Thymus (tissue), 14 donors: ENCODE data around the gene RAP1B. TPM values are rescaled to one million over a fixed set of nuclear protein-coding genes. Genes with fewer than 3 reads are reported as not detected.
A peak's percentile ranks its signal among the peaks of the same experiment; 100 is the strongest.

Source experiments
- DNase-seq, 9 donors: peaks; one replicate each; pipeline ENCODE4 v3.0.0-alpha.2; 2013; ENCODE audit warnings: low spot score in 9 of 9, low read depth in 6 of 9, missing footprints in 1 of 9
- H3K27ac ChIP-seq, 2 donors: one replicate each; pipeline ENCODE4 v1.5.1; 2013; ENCODE audit warnings: control low read depth in 1 of 2, low read depth in 1 of 2, low read length in 1 of 2, mild to moderate bottlenecking in 1 of 2, moderate library complexity in 1 of 2
- H3K27me3 ChIP-seq, 2 donors: one replicate each; pipeline ENCODE4 v1.5.1; 2013; ENCODE audit warnings: low read length in 1 of 2; ENCODE audit not compliant: control insufficient read depth in 2 of 2, insufficient read depth in 1 of 2
- H3K36me3 ChIP-seq, 2 donors: one replicate each; pipeline ENCODE4 v1.5.1; 2013; ENCODE audit warnings: low read length in 1 of 2, mild to moderate bottlenecking in 1 of 2, moderate library complexity in 1 of 2; ENCODE audit not compliant: control insufficient read depth in 2 of 2, insufficient read depth in 2 of 2
- H3K4me1 ChIP-seq, 2 donors: one replicate each; pipeline ENCODE4 v1.5.1; 2013; ENCODE audit warnings: low read length in 2 of 2; ENCODE audit not compliant: control insufficient read depth in 2 of 2, insufficient read depth in 2 of 2
- H3K4me3 ChIP-seq, 2 donors: one replicate each; pipeline ENCODE4 v1.5.1; 2013; ENCODE audit warnings: low read length in 2 of 2, control low read depth in 1 of 2, mild to moderate bottlenecking in 1 of 2
- H3K9me3 ChIP-seq, 2 donors: one replicate each; pipeline ENCODE4 v1.5.1; 2013; ENCODE audit warnings: low read length in 1 of 2, mild to moderate bottlenecking in 1 of 2; ENCODE audit not compliant: control insufficient read depth in 2 of 2, insufficient read depth in 1 of 2
- WGBS: extraction: QIAGEN DNeasy Blood & Tissue Kit; methylation state at CpG from one replicate; pipeline ENCODE4 v1.1.7; 2013; 5-methylcytosine and 5-hydroxymethylcytosine counted together
- long read RNA-seq, 10 donors: transcript quantifications; one replicate each; lab custom pipeline, GENCODE V29; 2026
- polyA plus RNA-seq: library from polyadenylated mRNA; stranded (reverse); fragments of 200-250 nt; gene quantifications from one replicate; pipeline ENCODE4 v1.2.3, GENCODE V29; 2013
- total RNA-seq: library from RNA; stranded (reverse); fragments of 120-200 nt; gene quantifications from one replicate; pipeline ENCODE4 v1.2.4, GENCODE V29; 2013
- donor health status: healthy.

The RAP1B gene
- 172 TPM for total RNA-seq
- 230 TPM for polyA plus RNA-seq
- long read RNA-seq, donor 1, full-length matches to known transcripts: 7 of 7 reads
- long read RNA-seq, donor 1, partial matches to known transcripts: 0 of 7 reads
- long read RNA-seq, donor 1, other reads (novel, unspliced or antisense): 0 of 7 reads
- long read RNA-seq, donor 2: 0 reads
- long read RNA-seq, donor 3, full-length matches to known transcripts: 46 of 53 reads
- long read RNA-seq, donor 3, partial matches to known transcripts: 7 of 53 reads
- long read RNA-seq, donor 3, other reads (novel, unspliced or antisense): 0 of 53 reads
- long read RNA-seq, donor 4, full-length matches to known transcripts: 15 of 37 reads
- long read RNA-seq, donor 4, partial matches to known transcripts: 22 of 37 reads
- long read RNA-seq, donor 4, other reads (novel, unspliced or antisense): 0 of 37 reads
- long read RNA-seq, donor 5, full-length matches to known transcripts: 59 of 72 reads
- long read RNA-seq, donor 5, partial matches to known transcripts: 13 of 72 reads
- long read RNA-seq, donor 5, other reads (novel, unspliced or antisense): 0 of 72 reads
- long read RNA-seq, donor 6, full-length matches to known transcripts: 48 of 48 reads
- long read RNA-seq, donor 6, partial matches to known transcripts: 0 of 48 reads
- long read RNA-seq, donor 6, other reads (novel, unspliced or antisense): 0 of 48 reads
- long read RNA-seq, donor 7, full-length matches to known transcripts: 43 of 82 reads
- long read RNA-seq, donor 7, partial matches to known transcripts: 39 of 82 reads
- long read RNA-seq, donor 7, other reads (novel, unspliced or antisense): 0 of 82 reads
- long read RNA-seq, donor 8, full-length matches to known transcripts: 27 of 27 reads
- long read RNA-seq, donor 8, partial matches to known transcripts: 0 of 27 reads
- long read RNA-seq, donor 8, other reads (novel, unspliced or antisense): 0 of 27 reads
- long read RNA-seq, donor 9, full-length matches to known transcripts: 32 of 32 reads
- long read RNA-seq, donor 9, partial matches to known transcripts: 0 of 32 reads
- long read RNA-seq, donor 9, other reads (novel, unspliced or antisense): 0 of 32 reads
- long read RNA-seq, donor 10, full-length matches to known transcripts: 43 of 65 reads
- long read RNA-seq, donor 10, partial matches to known transcripts: 22 of 65 reads
- long read RNA-seq, donor 10, other reads (novel, unspliced or antisense): 0 of 65 reads

DNA sequence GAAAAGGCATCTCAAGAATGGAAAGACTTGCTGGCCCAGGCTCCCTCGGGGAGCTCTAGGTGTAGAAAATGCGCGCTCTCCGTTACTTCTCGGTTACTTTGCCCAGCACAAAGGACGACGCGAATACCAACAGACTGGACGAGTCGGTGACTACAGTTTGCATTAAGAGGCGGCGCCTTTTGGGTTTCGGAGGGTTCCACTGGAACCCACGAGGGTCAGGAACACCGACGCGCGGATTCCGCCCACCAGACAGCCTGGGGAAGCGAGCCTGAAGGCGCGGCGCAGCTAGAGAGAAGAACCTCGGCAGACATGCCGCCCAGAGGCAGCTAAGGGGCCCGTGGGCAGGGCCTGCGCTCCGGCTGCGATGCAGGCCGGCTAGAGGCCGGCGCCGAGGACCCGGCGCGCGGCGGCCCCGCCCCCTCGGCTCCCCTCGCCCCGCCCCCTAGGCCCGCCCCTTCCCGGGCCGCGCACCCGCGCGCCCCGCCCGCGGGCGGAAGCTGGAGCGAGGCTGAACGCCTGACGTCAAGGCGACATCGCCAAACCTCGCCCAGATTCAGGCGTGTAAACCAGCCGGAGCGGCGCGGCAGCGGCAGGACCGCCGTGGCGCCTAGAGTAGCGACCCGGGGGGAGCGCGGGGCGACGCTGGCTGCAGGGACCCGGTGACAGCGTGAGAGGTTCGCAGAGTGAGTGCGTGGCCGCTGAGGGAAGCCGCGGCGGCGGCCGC lies at the start of gene RAP1B:
TSS of gene RAP1B (plus strand) at position 530 of the 724 bp plus-strand sequence. CDS start 37,826 bp downstream, outside the sequence.
- peak; percentile 64 to 94 (median 82) for DNase-seq
- Histone ChIP-seq H3K4me1 (peaks cover 7 to 16% of the 10 kb centered on the region in 2 donors), H3K27me3 (no peaks in the 10 kb centered on the region), H3K4me3 (peak within 1 kb of the TSS; percentile 82 to 95), H3K9me3 (no peaks in the 10 kb centered on the region), H3K36me3 (peaks cover 0 to 4% of the 10 kb centered on the region in 2 donors), H3K27ac (peak within 1 kb of the TSS; percentile 96 to 99)
- under 1% methylated on average over 84 of the region's 84 CpGs for WGBS

DNA sequence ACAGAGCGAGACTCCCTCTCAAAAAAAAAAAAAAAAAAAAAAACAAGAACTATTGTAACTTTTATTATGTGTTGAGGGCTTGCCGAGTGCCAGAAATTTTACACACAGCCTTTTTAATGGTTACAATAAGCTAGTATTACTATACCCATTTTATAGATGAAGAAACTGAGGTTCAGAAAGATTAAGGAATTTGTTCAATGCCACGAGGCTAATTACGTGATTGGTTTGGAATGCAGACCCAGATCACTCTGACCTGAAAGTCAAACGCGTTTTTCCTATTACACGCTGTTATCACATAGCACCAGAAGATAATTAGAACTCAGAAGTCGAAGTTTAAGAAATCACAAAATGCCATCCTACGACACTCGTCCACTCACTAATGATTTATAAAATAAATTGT lies 48.9 kb upstream of the RAP1B start:
- 98% methylated on average over 10 of the region's 10 CpGs for WGBS
- H3K27me3 ChIP-seq: no peaks in the 10 kb centered on the region
- no peak overlapping the region for H3K4me3 ChIP-seq
- no peaks in the 10 kb centered on the region for H3K9me3 ChIP-seq
- no peak overlapping the region for H3K27ac ChIP-seq
- H3K36me3 ChIP-seq: no peaks in the 10 kb centered on the region
- no peak for DNase-seq
- H3K4me1 ChIP-seq: no peaks in the 10 kb centered on the region

DNA sequence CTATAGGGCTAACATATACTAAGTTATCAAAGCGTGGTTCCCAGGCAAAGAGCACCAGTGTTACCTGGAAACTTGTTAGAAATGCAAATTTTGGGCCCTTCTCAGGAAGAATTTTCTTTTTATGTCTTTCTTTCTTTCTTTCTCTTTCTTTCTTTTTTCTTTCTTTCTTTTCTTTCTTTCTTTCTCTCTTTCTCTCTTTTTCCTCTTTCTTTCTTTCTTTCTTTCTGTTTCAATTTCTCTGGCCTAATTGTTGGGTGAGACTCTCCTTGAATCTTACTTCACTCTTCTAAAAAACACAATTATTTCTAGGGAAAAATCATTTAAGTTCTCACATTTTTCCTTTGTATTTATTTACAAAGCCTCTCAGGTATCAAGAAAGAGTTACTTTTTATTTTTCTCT lies 46.5 kb upstream of the RAP1B start:
- Histone ChIP-seq H3K27me3 (no peaks in the 10 kb centered on the region), H3K36me3 (no peaks in the 10 kb centered on the region), H3K9me3 (no peaks in the 10 kb centered on the region), H3K4me1 (no peaks in the 10 kb centered on the region), H3K4me3 (no peak overlapping the region), H3K27ac (no peak overlapping the region)
- no peak for DNase-seq
- WGBS: 94% methylated on average over 1 of the region's 1 CpG

DNA sequence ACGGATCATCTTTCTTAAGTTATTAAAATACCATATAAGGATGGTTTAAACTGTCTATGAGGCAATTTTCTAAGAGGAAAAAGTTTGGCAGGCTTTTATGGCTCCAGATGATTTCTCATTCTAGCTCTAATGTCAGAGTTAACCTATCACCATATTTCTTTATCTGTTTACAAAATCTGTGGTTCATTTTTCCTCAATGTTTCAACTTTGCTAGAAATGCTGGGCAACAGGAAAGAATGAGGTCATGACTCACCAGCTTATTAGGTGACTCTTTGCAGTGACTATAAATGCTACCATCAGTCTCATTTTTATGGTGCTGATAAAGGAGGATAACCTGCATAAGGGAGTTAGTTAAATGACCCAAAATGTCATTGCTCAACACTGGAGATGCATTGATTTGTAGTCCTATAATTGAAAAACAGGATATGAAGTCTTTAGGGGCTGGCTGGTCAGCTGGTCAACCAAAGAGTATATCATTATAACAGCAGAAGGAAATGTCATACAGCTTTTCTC lies 45.3 kb upstream of the RAP1B start:
- DNase-seq: no peak
- 85% methylated on average over 1 of the region's 1 CpG for WGBS
- no peak overlapping the region for H3K4me3 ChIP-seq

DNA sequence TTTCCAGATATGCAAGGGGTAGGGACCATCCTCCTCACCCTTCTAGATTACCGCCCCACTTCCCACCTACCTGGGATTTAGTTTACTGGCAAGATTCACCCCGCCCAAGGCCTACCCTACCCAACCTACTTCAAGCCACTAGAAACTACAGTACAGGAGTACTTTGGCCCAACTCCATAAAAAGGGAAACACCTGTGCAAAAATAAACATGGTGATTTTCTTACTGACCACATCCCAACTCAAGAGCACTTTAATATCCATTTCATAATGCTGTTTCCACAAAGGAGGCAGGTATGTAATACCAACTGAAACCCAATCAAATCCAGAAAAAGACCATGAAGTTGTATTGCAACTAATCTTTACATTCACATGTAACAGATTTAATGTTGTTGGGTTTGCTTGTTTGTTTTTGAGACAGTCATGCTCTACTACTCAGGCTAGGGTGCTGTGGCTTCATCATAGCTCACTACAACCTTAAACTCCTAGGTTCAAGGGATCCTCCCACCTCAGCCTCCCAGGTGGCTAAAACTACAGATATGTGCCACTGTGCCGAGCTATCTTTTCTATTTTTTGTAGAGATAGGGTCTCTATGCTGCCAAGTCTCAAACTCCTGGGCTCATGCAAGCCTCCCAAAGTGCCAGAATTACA lies 41.7 kb upstream of the RAP1B start:
- H3K36me3 ChIP-seq: no peaks in the 10 kb centered on the region
- H3K27me3 ChIP-seq: no peaks in the 10 kb centered on the region
- no peak for DNase-seq
- no peak overlapping the region for H3K4me3 ChIP-seq
- no peak overlapping the region for H3K27ac ChIP-seq
- WGBS: 96% methylated on average over 3 of the region's 3 CpGs
- no peaks in the 10 kb centered on the region for H3K9me3 ChIP-seq
- no peaks in the 10 kb centered on the region for H3K4me1 ChIP-seq

More for the DNA sequence above, 45.3 kb upstream of the RAP1B start:
- no peaks in the 10 kb centered on the region for H3K9me3 ChIP-seq
- H3K4me1 ChIP-seq: no peaks in the 10 kb centered on the region
- no peak overlapping the region for H3K27ac ChIP-seq
- no peaks in the 10 kb centered on the region for H3K27me3 ChIP-seq
- H3K36me3 ChIP-seq: no peaks in the 10 kb centered on the region

DNA sequence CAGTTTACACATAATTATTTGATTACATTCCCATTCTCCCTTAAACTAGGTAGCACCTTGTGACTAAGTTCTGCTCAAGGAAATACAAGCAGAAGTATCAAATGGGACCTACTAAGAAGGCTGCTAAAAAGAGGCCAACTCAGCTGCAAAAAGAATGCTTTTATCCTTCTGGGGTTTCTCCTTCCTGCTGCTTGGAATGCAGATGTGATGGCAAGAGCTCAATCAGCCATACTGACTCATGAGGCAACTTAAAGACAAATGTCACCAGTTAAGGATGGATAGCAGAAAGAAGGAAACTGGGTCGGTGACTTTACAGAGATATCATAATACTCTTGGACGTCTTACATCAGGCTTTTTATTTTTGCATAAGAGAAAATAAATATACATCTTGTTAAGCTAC lies 38.0 kb upstream of the RAP1B start:
- H3K9me3 ChIP-seq: no peaks in the 10 kb centered on the region
- no peaks in the 10 kb centered on the region for H3K27me3 ChIP-seq
- no peaks in the 10 kb centered on the region for H3K36me3 ChIP-seq
- H3K27ac ChIP-seq: no peak overlapping the region
- peaks cover 2 to 6% of the 10 kb centered on the region in 2 donors for H3K4me1 ChIP-seq
- no peak overlapping the region for H3K4me3 ChIP-seq
- 97% methylated on average over 2 of the region's 2 CpGs for WGBS
- DNase-seq: no peak

DNA sequence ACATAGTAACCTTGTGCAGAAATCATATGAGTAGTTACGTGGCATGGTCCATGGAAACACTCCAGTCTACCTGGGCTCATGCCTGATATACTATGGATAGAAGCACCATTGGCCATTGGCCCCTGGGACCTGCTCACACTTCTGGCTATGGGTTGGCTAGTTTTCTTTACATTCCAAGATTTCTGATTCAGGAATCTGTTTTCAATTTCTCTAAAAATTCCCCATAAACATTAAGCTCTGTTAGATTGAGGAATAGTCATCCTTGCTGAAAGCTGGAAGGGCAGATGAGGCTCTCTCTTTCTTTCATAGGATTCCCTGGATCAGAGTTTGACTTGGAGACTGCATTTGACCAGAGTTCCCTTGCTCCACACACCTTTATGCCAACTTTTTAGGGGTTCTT lies 37.3 kb upstream of the RAP1B start:
- WGBS: 98% methylated on average over 1 of the region's 1 CpG
- no peaks in the 10 kb centered on the region for H3K27me3 ChIP-seq
- H3K9me3 ChIP-seq: no peaks in the 10 kb centered on the region
- DNase-seq: no peak
- no peak overlapping the region for H3K27ac ChIP-seq
- H3K4me1 ChIP-seq: peaks cover 6 to 10% of the 10 kb centered on the region in 2 donors
- H3K36me3 ChIP-seq: no peaks in the 10 kb centered on the region
- no peak overlapping the region for H3K4me3 ChIP-seq

DNA sequence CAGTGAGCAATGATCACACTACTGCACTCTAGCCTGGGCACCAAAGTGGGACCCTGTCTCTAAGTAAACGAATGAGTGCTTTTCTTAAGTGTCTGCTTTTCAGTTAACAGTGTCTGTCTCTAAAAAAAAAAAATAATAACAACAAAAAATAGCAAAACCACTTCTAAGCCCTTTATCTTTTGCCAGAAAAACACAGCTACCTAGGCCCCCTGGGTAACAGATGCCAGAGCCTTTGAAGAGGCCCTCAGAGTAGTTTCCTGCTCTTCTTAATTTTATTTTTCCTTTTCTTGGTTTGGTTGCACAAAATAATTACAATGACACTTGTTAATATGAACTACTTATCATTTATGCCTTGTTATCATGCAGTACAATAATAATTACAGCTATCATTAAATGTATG lies 32.8 kb upstream of the RAP1B start:
- peaks cover 6 to 18% of the 10 kb centered on the region in 2 donors for H3K4me1 ChIP-seq
- H3K27me3 ChIP-seq: no peaks in the 10 kb centered on the region
- peak in 4 of 9 donors; percentile 19 to 72 (median 50) for DNase-seq
- no peaks in the 10 kb centered on the region for H3K36me3 ChIP-seq
- no peaks in the 10 kb centered on the region for H3K9me3 ChIP-seq
- peak overlapping the region in 1 of 2 donors; percentile 3 for H3K27ac ChIP-seq
- WGBS: 8% methylated on average over 1 of the region's 1 CpG
- H3K4me3 ChIP-seq: no peak overlapping the region
